DMS153 treated with DMSO at 0.1 percent for 48 hours (cell line): Measurements from ENCODE around the gene RIC3.

Source experiments
- DNase-seq: peaks from one replicate; lab custom pipeline; 2025; ENCODE audit not compliant: unreplicated experiment; lab: John Stamatoyannopoulos, UW

The RIC3 gene, protein sequence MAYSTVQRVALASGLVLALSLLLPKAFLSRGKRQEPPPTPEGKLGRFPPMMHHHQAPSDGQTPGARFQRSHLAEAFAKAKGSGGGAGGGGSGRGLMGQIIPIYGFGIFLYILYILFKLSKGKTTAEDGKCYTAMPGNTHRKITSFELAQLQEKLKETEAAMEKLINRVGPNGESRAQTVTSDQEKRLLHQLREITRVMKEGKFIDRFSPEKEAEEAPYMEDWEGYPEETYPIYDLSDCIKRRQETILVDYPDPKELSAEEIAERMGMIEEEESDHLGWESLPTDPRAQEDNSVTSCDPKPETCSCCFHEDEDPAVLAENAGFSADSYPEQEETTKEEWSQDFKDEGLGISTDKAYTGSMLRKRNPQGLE

DNA sequence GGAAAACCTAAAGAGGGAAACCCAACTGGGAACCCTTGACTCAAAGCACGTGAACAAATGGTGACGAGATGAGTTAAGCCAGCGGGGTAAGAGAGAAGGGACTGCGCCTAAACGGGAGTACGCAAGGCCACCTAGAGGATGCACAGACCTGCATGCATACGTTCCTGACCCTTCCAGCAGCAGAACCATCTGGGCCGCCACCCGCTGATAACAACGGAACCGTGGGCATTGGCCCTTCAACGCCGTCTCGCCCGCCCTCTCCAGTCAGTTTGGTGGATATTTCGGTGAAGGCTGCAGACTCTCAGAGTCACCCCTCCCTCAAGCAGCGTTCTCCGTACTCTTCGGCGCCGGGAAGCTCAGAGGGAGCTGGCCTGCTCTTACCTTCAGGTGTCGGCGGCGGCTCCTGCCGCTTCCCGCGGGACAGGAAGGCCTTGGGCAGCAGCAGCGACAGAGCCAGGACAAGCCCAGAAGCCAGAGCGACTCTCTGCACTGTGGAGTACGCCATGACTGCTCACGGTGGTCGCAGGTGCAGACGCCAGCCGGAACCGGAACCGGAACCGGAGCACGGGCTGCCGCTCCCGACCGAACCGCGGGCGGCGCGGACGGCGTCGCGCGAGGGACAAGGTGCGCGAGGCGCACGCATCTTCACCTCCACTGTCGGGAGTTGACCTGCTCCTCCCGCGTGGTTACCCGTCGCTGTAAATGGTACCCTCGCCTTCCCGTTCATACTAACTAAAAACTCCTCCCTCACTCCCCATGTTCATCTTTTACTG, at the start of gene RIC3:
Gene RIC3 (minus strand): TSS at position 541 of the 773 bp plus-strand sequence. CDS start 36 bp downstream, at position 505.
- peak; percentile 75 for DNase-seq

DNA sequence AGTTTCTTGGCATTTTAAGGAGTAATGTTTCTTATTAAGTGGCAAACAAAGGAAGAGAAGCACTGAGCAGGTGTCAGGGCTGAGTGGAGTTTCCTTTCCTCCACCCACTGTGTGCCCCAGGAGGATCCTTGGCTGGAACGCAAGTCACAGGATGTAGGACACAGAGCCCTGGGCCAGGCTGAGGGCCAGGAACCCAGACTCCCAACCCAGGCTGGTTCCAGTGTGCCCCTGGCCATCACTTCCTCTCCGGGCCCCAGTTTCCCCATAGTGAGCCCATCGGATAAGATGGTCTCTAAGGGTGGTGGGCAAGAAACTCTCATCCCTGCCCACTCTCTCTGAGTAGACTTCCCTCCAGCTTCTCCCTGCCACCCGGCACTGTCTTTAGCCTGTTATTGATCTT, 49.6 kb upstream of the RIC3 start:
- DNase-seq: no peak

DNA sequence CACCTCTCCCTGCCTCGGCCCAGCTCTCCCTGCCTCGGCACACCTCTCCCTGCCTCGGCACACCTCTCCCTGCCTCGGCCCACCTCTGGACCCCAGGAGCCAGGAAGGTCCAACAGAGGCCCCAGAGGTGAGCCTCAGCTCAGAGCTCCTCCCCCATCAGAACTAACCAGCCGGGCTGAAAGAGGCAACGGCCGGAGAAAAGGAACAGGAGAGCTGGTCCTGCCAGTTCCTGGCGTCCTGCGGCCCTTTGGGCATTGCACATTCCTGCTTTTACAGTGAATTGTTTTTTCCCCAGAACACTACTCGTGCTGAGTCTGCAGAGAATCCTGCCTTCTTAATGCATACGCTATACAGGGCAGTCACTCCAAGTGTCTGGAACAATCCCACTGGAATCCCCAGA, 49.1 kb upstream of the RIC3 start:
- DNase-seq: no peak

DNA sequence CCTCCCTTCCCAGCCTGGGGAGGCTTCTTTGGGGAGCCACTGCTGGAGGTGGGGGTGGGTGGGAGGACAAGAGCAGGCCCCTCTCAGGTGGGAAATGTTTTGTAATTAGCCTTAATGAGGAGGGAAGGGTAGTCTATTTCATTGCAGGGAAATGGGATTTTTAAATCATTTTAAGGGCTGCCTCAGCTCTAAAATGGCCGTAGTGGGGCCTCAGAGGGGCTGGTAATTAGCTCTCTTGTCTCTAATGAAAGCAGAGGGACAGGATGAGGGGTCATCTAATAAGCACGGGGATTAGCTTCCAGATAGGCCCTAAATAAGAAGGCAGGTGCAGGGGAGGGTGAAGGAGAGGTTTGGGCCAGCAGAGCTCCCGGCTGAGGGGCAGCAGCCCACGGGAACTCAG, 48.3 kb upstream of the RIC3 start:
- DNase-seq: no peak

DNA sequence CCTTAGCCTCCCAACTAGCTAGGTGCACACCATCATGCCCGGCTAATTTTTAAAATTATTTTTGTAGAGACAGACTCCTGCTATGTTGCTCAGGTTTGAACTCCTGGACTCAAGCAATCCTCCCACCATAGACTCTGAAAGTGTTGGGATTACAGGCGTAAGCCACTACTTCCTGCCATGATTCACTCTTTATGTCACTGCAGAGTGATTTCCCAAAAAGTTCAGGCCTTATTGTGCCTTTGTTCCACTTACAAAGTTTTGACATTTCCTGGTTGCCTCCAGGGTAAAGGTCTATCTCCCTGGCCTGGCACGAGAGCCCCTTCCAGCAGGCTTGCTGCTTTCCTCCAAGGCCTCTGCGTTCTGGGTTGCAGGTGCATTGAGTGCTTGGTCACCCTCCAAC, 44.6 kb upstream of the RIC3 start:
- no peak for DNase-seq

DNA sequence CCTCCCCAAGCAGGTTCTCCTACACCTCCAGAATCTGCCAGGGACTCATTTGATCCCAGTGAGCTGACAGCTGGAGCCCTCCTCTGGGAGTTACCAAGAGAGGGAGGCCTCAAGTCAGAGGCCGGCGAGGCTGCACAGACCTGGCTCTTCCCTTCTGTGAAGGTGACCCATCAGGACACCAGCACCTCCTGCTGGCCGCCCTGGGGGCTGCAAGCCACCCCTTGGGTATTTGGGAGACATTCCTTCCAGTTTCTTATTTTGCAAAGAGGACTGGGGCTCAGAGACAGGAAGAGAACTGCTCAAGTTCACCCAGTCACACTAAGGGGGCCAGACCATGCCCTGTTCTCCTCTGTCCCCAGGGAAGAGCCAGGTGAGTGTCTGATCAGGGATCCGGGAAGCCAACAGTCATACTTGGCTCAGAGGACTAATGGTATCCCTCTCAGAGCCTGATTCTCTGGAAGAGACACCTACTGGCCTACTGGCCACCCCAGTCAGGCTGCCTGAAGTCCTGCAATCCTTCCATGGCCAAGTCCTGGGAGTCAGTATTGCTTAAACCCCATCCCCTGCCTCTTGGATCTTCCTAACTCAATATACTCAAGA, 40.5 kb upstream of the RIC3 start:
- no peak for DNase-seq

DNA sequence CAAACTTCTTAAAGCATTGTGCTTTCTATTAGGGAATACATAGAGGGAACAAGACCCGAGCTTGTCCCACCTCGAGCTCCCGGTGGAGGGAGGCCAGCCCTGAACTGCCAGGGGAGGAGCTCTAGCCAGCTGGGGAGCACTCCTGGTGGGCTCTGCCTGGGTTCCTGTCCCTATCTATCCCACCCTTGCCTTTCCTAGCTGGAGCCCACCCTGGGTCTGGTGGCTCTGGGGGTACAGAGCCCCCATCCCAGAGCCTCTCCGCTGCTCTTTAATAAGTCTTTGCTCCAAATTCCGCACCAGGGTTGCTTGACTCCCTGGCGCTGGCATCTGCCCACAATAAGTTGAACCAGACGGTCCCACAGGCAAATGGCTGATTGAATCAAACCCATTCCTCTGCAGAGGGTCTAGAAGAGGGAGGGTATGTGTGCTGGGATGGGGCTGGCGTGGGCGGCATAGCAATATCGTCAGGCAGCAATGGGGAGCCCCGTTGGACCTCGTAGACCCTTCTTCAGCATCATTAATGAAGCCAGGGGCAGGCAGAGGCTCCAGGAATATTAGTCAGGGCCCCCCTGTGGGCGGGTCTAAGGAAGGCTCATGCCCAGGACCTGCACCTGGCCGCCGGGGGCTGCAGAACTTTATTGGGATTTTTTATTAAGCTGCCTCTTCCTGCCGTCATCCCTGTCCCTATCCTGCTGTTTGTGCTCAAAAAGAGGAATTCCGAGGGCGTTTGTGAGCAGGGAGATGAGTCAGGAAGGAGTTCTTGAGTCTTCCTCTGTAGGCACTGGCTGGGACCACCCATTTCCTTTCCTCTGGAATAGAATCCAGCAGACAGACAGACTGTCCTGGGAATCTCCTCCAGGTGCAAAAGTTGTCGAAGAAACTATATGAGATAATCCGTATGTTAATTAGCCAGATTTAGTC, 38.5 kb upstream of the RIC3 start:
- DNase-seq: no peak

DNA sequence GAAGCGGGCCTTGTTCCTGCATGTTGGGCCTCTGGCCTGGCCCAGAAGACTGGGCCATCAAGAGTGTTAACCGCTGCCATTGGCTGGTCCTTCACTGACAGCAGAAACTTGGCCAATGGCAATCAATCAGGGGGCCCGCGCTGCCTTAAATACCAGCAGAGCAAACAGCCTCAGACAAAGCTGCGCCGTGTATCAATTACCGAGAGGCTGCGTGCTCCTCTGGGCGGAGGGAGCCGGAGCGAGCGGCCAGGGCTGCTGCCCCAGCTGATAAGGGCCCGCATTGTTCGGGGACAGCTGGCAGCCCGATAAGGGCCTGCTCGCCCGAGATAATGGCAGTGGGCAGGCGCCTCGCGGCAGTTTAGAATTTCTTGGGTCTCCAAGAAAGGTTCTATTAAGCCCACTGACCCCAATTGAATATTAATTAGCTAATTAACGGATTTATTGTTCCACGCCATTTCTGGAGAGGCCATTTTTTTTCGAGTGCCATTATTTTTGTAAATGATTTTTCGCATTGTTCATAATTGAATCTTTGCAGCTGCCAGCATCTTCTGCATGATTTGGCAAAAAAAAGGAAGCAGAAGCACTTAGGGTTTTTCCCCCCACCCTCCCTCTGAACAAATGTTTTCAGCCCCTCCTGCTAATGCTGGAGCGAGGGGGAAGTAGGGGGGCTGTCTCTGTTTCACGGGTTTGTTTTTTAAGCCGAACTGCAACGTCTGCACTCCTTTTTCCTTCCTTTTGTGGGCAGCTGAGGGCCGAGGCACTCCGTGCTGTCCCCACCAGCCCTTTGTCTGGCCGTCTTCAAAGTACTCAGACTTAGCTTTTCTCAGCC, 37.6 kb upstream of the RIC3 start:
- peak; percentile 54 for DNase-seq

DNA sequence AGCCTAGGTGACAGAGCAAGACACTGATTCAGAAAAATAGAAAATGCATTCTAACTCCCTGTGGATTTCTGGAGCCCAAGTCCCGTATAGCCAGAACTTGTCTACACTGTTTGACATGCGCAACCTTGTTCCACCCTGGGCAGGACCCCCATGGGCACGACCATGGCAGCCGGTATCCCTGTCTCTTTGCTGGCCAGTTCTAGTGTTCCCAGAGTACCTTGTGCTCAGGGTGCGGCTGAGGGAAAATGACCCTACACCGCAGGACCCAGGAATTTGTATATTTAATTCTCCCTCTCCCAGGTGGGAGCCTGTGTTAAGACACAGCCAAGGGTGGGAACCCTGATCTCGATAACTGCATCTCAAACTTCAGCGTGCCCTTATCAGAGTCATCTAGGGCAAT, 36.7 kb upstream of the RIC3 start:
- no peak for DNase-seq

DNA sequence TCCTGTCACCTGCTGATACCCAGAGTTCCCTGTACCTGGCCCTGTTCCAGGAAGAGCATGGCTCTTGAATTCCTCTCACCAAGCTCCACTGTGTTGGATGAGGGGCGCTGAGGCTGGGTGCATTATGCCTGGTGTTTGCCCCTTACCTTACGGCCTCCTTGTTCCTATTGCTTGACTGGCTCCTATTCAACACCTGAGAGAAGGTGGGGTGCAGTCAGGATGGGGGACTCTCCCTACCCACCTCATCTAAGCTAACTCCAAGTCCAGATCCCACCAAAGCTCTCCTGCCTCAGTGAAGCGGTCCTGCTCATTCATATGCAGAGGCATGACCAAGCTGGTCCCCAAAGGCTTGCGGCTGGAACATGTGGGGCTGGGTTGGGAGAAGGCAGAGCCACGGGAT, 35.8 kb upstream of the RIC3 start:
- DNase-seq: no peak

DNA sequence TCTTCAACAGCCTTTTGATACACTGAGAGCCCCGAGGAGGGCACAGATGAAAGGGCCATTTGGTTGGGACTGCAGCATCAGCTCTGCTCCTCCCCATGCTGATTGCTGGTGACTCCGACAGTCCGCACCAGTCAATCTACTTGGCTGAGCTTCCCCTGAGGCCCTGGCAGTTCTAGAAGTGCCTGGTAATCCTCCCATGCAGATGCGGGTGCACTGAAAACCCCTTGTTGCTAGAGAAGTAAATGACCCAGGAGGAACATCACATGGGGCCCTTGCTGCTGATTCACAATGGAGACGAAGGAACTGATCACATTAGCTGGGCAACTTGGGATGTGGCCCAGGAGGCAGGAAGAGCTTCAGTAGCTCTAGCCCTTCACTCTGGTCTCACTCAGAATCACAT, 35.2 kb upstream of the RIC3 start:
- no peak for DNase-seq

DNA sequence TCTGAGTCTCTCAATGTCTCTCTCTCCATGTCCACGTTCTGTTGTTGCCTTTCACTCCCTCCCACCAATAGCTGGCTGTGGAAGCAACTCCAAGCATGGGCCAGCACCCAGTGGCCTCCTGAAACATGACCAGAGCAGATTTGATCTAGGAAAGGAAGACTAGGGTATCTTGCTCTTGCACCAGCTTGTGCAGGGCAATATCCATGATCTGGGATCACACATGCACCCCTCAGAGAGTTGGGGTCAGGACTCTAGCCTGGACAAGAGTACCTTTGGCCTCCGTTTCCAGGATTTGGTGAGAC, 34.5 kb upstream of the RIC3 start:
- DNase-seq: no peak

DNA sequence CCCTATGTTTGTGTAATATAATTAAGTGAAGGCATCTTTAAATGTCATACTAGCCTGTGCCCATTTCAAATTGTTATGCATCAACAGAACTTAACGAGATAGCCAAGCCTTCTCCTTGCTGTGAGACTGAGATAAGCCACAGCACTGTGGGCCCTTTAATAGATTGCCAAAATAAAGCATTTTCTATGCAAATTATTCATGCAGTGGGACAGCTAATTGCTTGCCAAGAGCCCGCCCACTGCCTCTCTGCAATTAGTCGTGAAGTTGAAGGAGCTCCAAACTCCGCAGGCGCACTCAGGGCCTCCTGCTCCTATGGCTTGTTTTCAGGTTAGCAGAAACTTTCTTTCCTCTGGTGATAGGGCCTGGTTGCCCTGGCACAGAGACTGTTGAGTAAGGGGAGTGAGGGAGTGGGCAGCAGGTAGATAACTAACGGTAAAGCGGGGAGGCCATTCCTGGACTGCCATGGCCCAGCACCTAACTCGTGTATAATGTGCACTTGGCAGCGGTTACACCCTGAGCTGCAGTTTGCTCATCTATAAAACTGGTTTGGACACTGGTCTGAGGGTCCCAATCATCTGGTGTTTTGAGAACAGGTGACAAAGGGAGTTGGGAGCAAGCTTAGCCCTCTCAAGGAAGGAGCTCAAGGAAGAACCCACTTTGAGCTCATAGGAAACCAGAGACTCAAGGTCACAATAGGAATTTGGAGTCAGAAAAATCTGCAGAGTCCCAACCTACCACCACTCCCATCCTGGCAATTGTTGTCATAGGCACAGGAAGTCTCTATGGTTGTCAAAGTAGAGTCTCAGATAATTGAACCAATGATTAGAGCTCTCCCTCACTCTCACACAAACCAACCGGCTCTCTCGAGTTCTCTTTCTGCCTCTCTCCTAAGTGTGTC, 33.9 kb upstream of the RIC3 start:
- no peak for DNase-seq

DNA sequence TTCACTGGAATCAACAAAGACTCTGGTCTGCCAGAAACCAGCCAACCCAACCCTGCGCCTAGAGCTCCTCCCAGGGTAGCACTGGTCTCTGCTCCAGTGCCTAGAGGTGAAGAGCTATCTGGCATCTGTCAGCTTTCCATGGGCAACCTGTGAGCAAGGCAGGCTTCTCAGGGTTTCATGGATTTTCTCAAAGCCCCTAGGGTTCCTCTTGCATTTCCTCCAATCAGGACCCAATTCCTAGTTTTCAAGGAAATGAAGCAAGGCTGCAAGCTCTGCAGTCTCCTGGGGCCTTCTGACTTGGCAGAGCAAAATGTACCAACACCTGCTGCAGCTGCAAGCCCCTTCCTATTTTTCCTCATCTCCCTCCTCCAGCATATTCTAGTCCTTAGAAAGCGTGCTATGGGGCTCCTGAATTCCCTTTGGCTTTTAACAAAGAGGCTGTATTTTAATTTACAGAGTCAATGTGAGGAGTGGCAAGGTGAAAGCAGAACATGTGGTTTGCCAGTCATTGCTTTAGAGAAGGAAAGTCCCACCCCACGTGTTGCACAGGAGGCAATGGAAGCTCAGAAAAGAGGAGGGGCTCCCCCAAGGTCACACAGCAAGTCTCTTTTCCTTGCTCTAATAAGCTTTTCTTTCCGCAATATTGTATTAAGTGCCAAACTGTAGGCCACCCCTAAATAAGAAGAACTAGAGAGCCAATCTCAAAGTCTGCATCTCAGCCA, 33.0 kb upstream of the RIC3 start:
- DNase-seq: no peak

DNA sequence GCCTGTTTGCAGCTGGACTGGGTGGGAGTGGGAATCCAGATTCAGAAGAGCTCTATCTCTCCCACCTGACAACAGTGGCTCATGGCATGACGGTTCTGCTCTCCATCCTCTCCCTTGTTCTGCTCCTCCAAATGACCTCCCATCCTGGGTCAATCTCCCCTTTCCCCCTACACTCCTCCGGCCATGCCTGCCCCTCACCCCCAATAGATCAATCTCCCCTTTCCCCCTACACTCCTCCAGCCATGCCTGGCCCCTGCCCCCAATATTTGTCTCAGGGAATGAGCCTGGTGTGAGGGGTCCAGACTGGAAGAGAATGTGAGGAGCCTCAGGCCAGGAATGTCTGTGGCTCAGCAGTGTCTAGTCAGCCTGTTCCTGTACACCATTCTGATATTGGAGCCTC, 30.9 kb upstream of the RIC3 start:
- no peak for DNase-seq

DNA sequence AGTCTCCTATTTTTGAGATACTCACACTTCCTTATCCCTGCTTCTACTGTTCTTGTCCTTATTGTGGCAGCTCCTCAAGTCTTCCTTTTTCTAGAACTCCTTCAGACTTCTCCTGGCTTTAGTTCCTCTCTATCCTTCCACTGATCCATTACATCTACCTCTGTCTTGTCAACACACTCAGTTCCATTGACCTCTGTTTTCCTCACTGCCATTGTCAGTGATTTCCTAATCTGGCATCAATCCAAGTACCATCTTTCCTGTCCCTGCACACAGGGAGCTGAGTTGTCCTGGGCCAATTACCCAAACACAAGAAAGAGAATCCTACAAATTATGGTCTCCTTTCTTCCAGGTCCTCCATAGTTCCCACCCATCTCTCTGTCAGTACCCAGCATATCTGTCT, 27.9 kb upstream of the RIC3 start:
- no peak for DNase-seq

DNA sequence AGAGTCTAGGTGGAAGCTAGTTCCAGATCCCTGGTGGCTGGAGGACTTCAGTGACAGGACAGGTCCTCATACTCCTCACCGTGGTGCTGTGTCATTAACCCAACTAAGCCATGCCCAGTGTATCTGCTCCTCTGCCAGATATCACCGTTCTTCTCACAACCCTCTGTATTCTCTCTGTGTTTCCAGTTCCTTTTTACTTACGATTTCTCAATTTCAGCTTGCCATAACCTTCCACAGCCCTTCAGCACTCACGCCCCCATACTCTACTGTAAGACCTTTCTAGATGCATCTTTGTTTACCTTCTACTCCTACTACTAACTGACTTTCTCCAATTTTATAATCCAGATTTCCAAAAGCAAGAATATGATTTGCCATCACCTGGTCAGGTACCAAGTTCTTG, 26.1 kb upstream of the RIC3 start:
- DNase-seq: no peak

DNA sequence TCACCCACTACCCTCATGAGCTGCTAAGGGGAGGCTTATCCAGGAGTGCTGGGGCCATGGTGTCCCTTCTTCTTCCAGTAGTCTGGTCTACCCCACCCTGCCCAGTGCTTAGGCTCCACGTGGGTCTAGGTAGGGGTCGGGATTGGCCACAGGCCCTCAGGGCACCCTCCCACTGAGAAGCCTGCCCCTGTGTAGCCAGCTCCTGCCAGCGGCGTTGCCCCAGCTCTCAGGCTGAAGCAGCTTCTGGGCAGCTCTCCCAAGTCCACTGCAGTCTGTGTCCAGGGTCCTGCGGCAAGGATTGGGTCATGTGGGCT, 24.0 kb upstream of the RIC3 start:
- no peak for DNase-seq
